ENCODE data around the gene RNF150.
"Not testable (repeated sequence)": the region's sequence is repeated elsewhere in the genome, so short reads cannot be mapped to it uniquely, and the experiment has no call there.

RNF150 gene

DNA sequence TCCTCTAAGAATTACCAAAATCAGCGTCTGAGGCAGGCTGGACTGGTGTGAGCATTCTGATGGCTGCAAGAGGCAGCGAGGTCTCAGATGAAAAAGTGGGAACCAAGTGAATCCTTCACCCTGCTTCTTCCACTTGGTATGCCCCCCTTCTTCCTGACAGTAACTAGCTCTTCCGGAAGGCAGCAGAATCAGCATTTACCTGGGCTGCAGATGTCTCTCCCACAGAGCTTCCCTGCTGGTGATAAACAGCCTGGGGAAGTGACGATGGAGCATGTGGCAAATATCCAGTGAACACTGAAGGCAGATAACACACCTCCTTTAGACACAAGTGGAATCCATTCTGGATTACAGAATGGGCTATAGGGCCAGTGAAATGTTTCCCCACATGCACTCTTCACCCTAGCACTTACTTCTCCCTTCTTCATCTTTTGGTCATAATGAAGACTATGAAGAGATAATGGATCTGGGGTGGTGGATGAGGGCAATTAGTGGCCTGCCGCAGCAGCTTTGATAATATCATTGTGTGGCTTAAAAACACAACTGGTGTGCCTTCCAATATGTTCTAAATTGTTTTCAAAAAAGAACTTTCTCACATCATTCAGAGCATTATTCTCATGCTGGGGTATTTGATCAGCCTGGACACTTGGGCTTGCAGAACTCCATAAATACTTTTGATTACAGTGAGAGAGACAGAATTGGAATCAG is 316.3 kb downstream of the RNF150 start:
- DNase-seq (ENCODE audit: low read depth), result no peak

DNA sequence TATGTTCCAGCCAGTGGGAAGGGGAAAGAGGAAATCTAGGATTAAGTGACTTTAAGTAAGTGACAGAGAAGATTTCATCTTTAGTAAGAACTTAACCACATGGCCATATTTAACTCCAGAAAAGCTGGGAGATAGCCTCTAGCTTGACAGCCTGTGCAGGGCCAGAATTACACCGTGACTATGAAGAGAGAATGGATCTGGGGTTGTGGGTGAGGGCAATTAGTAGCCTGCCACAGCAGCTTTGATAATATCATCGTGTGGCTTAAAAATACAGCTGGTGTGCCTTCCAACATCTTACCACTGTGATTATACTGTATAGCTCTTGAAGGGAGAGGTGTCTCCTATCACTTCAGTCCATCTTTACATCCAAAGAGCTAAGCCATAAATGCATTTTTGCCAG is 319.5 kb downstream of the RNF150 start:
- no peak for DNase-seq (ENCODE audit: low read depth)

DNA sequence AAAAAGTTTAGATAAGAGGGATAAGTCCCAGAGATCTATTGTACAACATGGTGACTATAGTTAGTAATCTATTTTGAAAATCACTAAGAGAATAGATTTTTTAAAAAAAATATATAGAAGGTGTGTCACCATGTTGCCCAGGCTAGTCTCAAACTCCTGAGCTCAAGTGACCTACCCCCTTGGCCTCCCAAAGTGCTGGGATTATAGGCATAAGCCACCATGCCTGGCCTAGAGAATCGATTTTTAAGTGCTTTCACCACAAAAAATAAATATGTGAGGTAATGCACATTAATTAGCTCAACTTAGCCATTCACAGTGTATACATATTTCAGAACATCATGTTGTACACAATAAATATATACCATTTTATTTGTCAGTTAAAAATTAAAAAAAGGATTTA is 320.4 kb downstream of the RNF150 start:
- no peak for DNase-seq (ENCODE audit: low read depth)

DNA sequence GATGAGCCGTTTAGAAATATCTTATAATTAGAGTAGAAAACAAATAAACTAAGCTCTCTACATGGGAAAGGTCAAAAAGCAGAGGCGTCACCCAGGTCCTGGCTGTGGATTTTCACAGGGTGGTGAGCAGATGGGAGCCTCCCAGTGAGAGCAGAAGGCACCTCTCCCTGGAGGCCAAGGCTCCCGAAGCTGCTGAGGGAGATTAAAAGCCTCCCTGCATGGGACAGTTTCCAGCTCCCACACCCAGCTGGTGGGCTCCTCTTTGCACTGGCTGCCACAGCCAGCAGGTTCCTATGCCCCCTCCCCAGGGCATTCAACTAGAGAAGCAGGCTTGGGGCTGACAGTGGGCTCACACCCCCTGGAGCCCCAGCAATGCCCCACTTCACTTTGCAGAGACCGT is 321.8 kb downstream of the RNF150 start:
- DNase-seq (ENCODE audit: low read depth), result no peak

DNA sequence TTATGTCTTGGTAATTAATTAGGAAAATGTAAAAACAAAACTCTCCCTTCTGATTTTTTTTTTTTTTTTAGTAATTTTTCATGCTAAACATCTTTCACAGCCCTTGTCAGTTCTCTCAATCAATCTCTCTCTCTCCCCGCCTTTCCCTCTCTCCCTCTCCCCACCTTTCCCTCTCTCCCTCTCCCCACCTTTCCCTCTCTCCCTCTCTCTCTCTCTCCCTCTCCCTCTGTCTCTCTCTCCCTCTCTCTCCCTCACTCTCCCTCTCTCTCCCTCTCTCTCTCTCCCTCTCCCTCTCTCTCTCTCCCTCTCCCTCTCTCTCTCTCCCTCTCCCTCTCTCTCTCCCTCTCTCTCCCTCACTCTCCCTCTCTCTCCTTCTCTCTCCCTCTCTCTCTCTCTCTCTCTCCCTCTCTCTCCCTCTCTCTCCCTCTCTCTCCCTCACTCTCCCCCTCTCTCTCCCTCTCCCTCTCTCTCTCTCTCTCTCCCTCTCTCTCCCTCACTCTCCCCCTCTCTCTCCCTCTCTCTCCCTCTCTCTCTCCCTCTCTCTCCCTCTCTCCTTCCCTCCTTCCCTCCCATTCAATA is 322.6 kb downstream of the RNF150 start:
- not testable (repeated sequence) for DNase-seq (ENCODE audit: low read depth)
